Measurements from ENCODE around the gene PTHLH.

- TF ChIP-seq CTCF (IDR thresholded peaks at IDR 0.05) (no peak), ZNF263 (CRISPR knock-in tag; IDR thresholded peaks at IDR 0.05; ENCODE audit: low read depth) (no peak), FOXP1 (CRISPR knock-in tag; IDR thresholded peaks at IDR 0.05; ENCODE audit: borderline replicate concordance) (no peak), MAX (CRISPR knock-in tag; IDR thresholded peaks at IDR 0.05) (no peak), ESRRA (CRISPR knock-in tag; IDR thresholded peaks at IDR 0.05; ENCODE audit: borderline replicate concordance) (no peak), E2F1 (CRISPR knock-in tag; IDR thresholded peaks at IDR 0.05) (no peak), NFE2L1 (CRISPR knock-in tag; IDR thresholded peaks at IDR 0.05) (no peak), PRDM15 (CRISPR knock-in tag; IDR thresholded peaks at IDR 0.05) (no peak), ZNF423 (CRISPR knock-in tag; IDR thresholded peaks at IDR 0.05) (no peak), ZBTB21 (CRISPR knock-in tag; IDR thresholded peaks at IDR 0.05; ENCODE audit: borderline replicate concordance) (no peak), CREB1 (CRISPR knock-in tag; IDR thresholded peaks at IDR 0.05) (no peak), ZSCAN18 (CRISPR knock-in tag; IDR thresholded peaks at IDR 0.05) (no peak)
Observed at GRCh38 chr12:27927347-27927746, 45.2 kb downstream of the PTHLH start.
